Keratinocyte (primary cell): ENCODE data around the gene XCR1. TPM values are rescaled to one million over a fixed set of nuclear protein-coding genes. Genes with fewer than 3 reads are reported as not detected.

ENCODE experiments used
- DNase-seq: peaks from one replicate; pipeline ENCODE4 v3.0.0-alpha.2; 2011; ENCODE audit warnings: low read depth, missing footprints, low spot score
- FAIRE-seq: peaks from 2 replicates; lab custom pipeline; 2011; peaks lifted over from hg19 to GRCh38; lab: Jason Lieb, UNC
- H2AFZ ChIP-seq: 2 replicates; pipeline ENCODE4 v1.6.0; 2012; ENCODE audit warnings: low read length, control low read depth, inconsistent platforms; ENCODE audit not compliant: control insufficient read depth
- H3K27ac ChIP-seq: 2 replicates; pipeline ENCODE4 v1.5.1; 2011; ENCODE audit warnings: low read length; ENCODE audit not compliant: control insufficient read depth, insufficient read depth
- H3K27me3 ChIP-seq: 3 replicates; pipeline ENCODE4 v1.6.0; 2011; ENCODE audit warnings: low read length; ENCODE audit not compliant: control insufficient read depth, insufficient read depth; ENCODE audit errors: extremely low read depth
- H3K36me3 ChIP-seq, 2 experiments: 2 replicates in 1 of 2; 3 replicates in 1 of 2; pipeline ENCODE4 v1.5.1; 2011; ENCODE audit warnings: low read length in 2 of 2, mild to moderate bottlenecking in 1 of 2; ENCODE audit not compliant: control insufficient read depth in 2 of 2, insufficient read depth in 2 of 2; ENCODE audit errors: extremely low read depth in 1 of 2
- H3K4me1 ChIP-seq: 3 replicates; pipeline ENCODE4 v1.5.1; 2011; ENCODE audit warnings: low read length; ENCODE audit not compliant: control insufficient read depth, insufficient read depth; ENCODE audit errors: extremely low read depth
- H3K4me2 ChIP-seq: 3 replicates; pipeline ENCODE4 v1.6.0; 2011; ENCODE audit warnings: low read depth, low read length; ENCODE audit not compliant: control insufficient read depth, insufficient read depth; ENCODE audit errors: extremely low read depth
- H3K4me3 ChIP-seq, 3 experiments: fragments of 200-600 bp in 1 of 3; sonication (generic) in 1 of 3; 2 replicates in 2 of 3; 3 replicates in 1 of 3; pipeline ENCODE4 v1.5.1; 2011 to 2016; ENCODE audit warnings: low read length in 3 of 3, mild to moderate bottlenecking in 3 of 3, control low read depth in 2 of 3, inconsistent platforms in 1 of 3, low read depth in 1 of 3, mixed read lengths in 1 of 3, mixed run types in 1 of 3, moderate library complexity in 1 of 3; ENCODE audit not compliant: control insufficient read depth in 2 of 3, insufficient read depth in 2 of 3; ENCODE audit errors: extremely low read depth in 1 of 3
- H3K79me2 ChIP-seq: 2 replicates; pipeline ENCODE4 v1.6.0; 2012; ENCODE audit warnings: low read length; ENCODE audit not compliant: control insufficient read depth, insufficient read depth
- H3K9ac ChIP-seq: 3 replicates; pipeline ENCODE4 v1.6.0; 2011; ENCODE audit warnings: low read length; ENCODE audit not compliant: control insufficient read depth, insufficient read depth; ENCODE audit errors: extremely low read depth
- H3K9me1 ChIP-seq: 3 replicates; pipeline ENCODE4 v1.6.0; 2011; ENCODE audit warnings: low read length; ENCODE audit not compliant: control insufficient read depth, insufficient read depth; ENCODE audit errors: extremely low read depth
- H3K9me3 ChIP-seq: 2 replicates; pipeline ENCODE4 v1.5.1; 2012; ENCODE audit warnings: low read depth, low read length; ENCODE audit not compliant: control insufficient read depth
- H4K20me1 ChIP-seq: 3 replicates; pipeline ENCODE4 v1.6.0; 2011; ENCODE audit warnings: low read length; ENCODE audit not compliant: control insufficient read depth, insufficient read depth; ENCODE audit errors: extremely low read depth
- CTCF ChIP-seq, 3 experiments: IDR thresholded peaks in 1 of 3; conservative IDR thresholded peaks in 1 of 3; optimal IDR thresholded peaks in 1 of 3; 2 replicates in 2 of 3; 3 replicates in 1 of 3; pipeline versions ENCODE3 to v1.5.1; 2011; ENCODE audit warnings: low read length in 3 of 3, mild to moderate bottlenecking in 3 of 3, moderate library complexity in 2 of 3, control low read depth in 1 of 3, inconsistent platforms in 1 of 3; ENCODE audit not compliant: insufficient read depth in 2 of 3; ENCODE audit errors: extremely low read depth in 1 of 3
- EZH2 ChIP-seq: IDR thresholded peaks from one replicate; pipeline ENCODE4 v1.6.1; 2012; ENCODE audit warnings: inconsistent platforms, mild to moderate bottlenecking, low read length, moderate library complexity
- dilution Hi-C: fragments of 300-500 bp; cut with MboI; formaldehyde crosslinking; loops from one replicate; pipeline ENCODE4 v1.7.0; 2020; ENCODE audit warnings: low sequenced_read_pairs; ENCODE audit not compliant: extremely low pct_ligation_motif_present
- polyA plus RNA-seq, 5 experiments: library from polyadenylated mRNA; depleted of rRNA in 3 of 5; stranded (reverse) in 3 of 5; stranded (forward) in 1 of 5; unstranded in 1 of 5; fragments of >200 nt; gene quantifications; 1 replicate in 1 of 5; 2 replicates in 3 of 5; 3 replicates in 1 of 5; pipeline versions ENCODE4 v1.2.1 to v1.2.3, GENCODE V29; 2011 to 2012; ENCODE audit warnings: missing spikeins in 2 of 5, low read depth in 1 of 5, low replicate concordance in 1 of 5

The XCR1 gene
- polyA plus RNA-seq, 1 donor (not counting 4 experiments of a cell fraction or from before 2014, with no cell fraction given), result 0.01 TPM

GRCh38 chr3:45978006-45978761 is 49.1 kb downstream of the XCR1 start:
- Histone ChIP-seq H3K4me3 (no peak overlapping the region), H3K79me2 (no peaks in the 10 kb centered on the region), H3K4me1 (no peaks in the 10 kb centered on the region), H3K4me2 (no peak overlapping the region), H4K20me1 (no peaks in the 10 kb centered on the region), H3K9me3 (no peaks in the 10 kb centered on the region), H2AFZ (no peak overlapping the region), H3K27me3 (no peaks in the 10 kb centered on the region), H3K9me1 (no peaks in the 10 kb centered on the region), H3K27ac (no peak overlapping the region), H3K36me3 (peaks cover 9 to 13% of the 10 kb centered on the region in 2 experiments), H3K9ac (no peak overlapping the region)
- DNase-seq (no peak), FAIRE-seq (no peak)
- dilution Hi-C loops, result no loop called here
- no peak for TF ChIP-seq EZH2
- no peak for TF ChIP-seq CTCF (optimal IDR thresholded peaks at IDR 0.05 in 1 of 3, IDR thresholded peaks at IDR 0.05 in 1 of 3, conservative IDR thresholded peaks at IDR 0.05 in 1 of 3; ENCODE audit: extremely low read depth in 1 of 3, insufficient read depth in 2 of 3, low read length in 3 of 3)

- no peak overlapping the region for H3K4me3 ChIP-seq
- H3K4me2 ChIP-seq, result no peak overlapping the region
- no peaks in the 10 kb centered on the region for H3K27me3 ChIP-seq
- H3K9me1 ChIP-seq, result no peaks in the 10 kb centered on the region
- TF ChIP-seq EZH2, result no peak
- TF ChIP-seq CTCF (optimal IDR thresholded peaks at IDR 0.05 in 1 of 3, IDR thresholded peaks at IDR 0.05 in 1 of 3, conservative IDR thresholded peaks at IDR 0.05 in 1 of 3; ENCODE audit: extremely low read depth in 1 of 3, insufficient read depth in 2 of 3, low read length in 3 of 3), result no peak
- H3K9ac ChIP-seq, result no peak overlapping the region
- no peaks in the 10 kb centered on the region for H3K79me2 ChIP-seq
- peaks cover 5 to 6% of the 10 kb centered on the region in 2 experiments for H3K36me3 ChIP-seq
- peaks cover 6% of the 10 kb centered on the region for H3K4me1 ChIP-seq
- no peak overlapping the region for H3K27ac ChIP-seq
- no peaks in the 10 kb centered on the region for H4K20me1 ChIP-seq
- dilution Hi-C loops, result no loop called here
- no peak for DNase-seq
- H3K9me3 ChIP-seq, result no peaks in the 10 kb centered on the region
- FAIRE-seq, result no peak
- H2AFZ ChIP-seq, result no peak overlapping the region
These were observed 50.8 kb downstream of the XCR1 start for GRCh38 chr3:45976191-45977091.
